Endodermal cell (in vitro differentiated cells): ENCODE results near the gene FNDC5. TPM values are rescaled to one million over a fixed set of nuclear protein-coding genes. Genes with fewer than 3 reads are reported as not detected.

Experiments used
- DNase-seq: peaks from one replicate; pipeline ENCODE4 v3.0.0-alpha.2; 2017
- H3K27ac ChIP-seq: 2 replicates; pipeline ENCODE4 v1.5.1; 2013; ENCODE audit warnings: mild to moderate bottlenecking, low read depth, low read length, moderate library complexity
- H3K27me3 ChIP-seq: 2 replicates; pipeline ENCODE4 v1.6.1; 2013; ENCODE audit warnings: mild to moderate bottlenecking, low read length, moderate library complexity; ENCODE audit not compliant: insufficient read depth, control insufficient read depth, poor library complexity, severe bottlenecking
- H3K36me3 ChIP-seq: 2 replicates; pipeline ENCODE4 v1.7.0; 2013; ENCODE audit warnings: mild to moderate bottlenecking, low read length, moderate library complexity; ENCODE audit not compliant: control insufficient read depth, insufficient read depth
- H3K4me1 ChIP-seq: one replicate; pipeline ENCODE4 v1.7.0; 2013; ENCODE audit warnings: low read length; ENCODE audit not compliant: control insufficient read depth, insufficient read depth
- H3K4me3 ChIP-seq: 2 replicates; pipeline ENCODE4 v1.5.1; 2013; ENCODE audit warnings: mild to moderate bottlenecking, low read length, moderate library complexity
- H3K9ac ChIP-seq: 2 replicates; pipeline ENCODE4 v1.6.1; 2013; ENCODE audit warnings: mild to moderate bottlenecking, low read length, moderate library complexity; ENCODE audit not compliant: poor library complexity, severe bottlenecking; ENCODE audit errors: extremely low read depth
- H3K9me3 ChIP-seq: 2 replicates; pipeline ENCODE4 v1.6.1; 2013; ENCODE audit warnings: mild to moderate bottlenecking, low read length, moderate library complexity; ENCODE audit not compliant: control insufficient read depth
- H3K27ac Mint-ChIP-seq: 2 replicates; pipeline ENCODE4 v1.8.0; 2020; ENCODE audit warnings: mixed read lengths
- H3K27me3 Mint-ChIP-seq: 2 replicates; pipeline ENCODE4 v1.8.0; 2021; ENCODE audit warnings: mild to moderate bottlenecking, mixed read lengths; ENCODE audit not compliant: insufficient read depth
- H3K36me3 Mint-ChIP-seq: 2 replicates; pipeline ENCODE4 v1.8.0; 2020; ENCODE audit warnings: low read depth, mixed read lengths
- H3K4me1 Mint-ChIP-seq: 2 replicates; pipeline ENCODE4 v1.8.0; 2020; ENCODE audit warnings: mixed read lengths
- H3K4me3 Mint-ChIP-seq: 2 replicates; pipeline ENCODE4 v1.8.0; 2020; ENCODE audit warnings: mild to moderate bottlenecking, moderate library complexity, mixed read lengths
- H3K9me3 Mint-ChIP-seq: 2 replicates; pipeline ENCODE4 v1.8.0; 2020; ENCODE audit warnings: mild to moderate bottlenecking, mixed read lengths
- CTCF ChIP-seq: fragments of 200-600 bp; sonication (generic); conservative IDR thresholded peaks from 2 replicates; pipeline ENCODE4 v1.5.0; 2021; ENCODE audit warnings: antibody characterized with exemption, mild to moderate bottlenecking
- WGBS, 2 experiments: methylation state at CpG; one replicate each; pipeline versions ENCODE4 v1.1.5 to v1.1.7; 2013; ENCODE audit warnings: missing lambda C conversion rate in 2 of 2, mixed read lengths in 1 of 2; ENCODE audit not compliant: insufficient coverage in 1 of 2, insufficient read length in 1 of 2; 5-methylcytosine and 5-hydroxymethylcytosine counted together
- total RNA-seq, 2 donors: library from RNA; stranded (reverse); fragmentation: NEBNext Ultra II Directional in 1 of 2; extraction: Animal tissue kit (Norgen Biotek cat#: 25700) in 1 of 2; gene quantifications; 2 replicates in 1 of 2; 3 replicates in 1 of 2; pipeline ENCODE4 v1.2.1, GENCODE V29; 2021

The FNDC5 gene
- total RNA-seq, 2 donors from 2014 or later: 6.0 to 7.2 TPM

- no peaks in the 10 kb centered on the region for H3K4me1 Mint-ChIP-seq
- no peaks in the 10 kb centered on the region for H3K9me3 ChIP-seq
- no peaks in the 10 kb centered on the region for H3K36me3 ChIP-seq
- H3K27me3 Mint-ChIP-seq: peaks cover 88% of the 10 kb centered on the region
- H3K27ac Mint-ChIP-seq: no peak overlapping the region
- TF ChIP-seq CTCF: no peak
- H3K27ac ChIP-seq: no peak overlapping the region
- peaks cover 67% of the 10 kb centered on the region for H3K27me3 ChIP-seq
- H3K9ac ChIP-seq: no peak overlapping the region
- no peak overlapping the region for H3K4me3 ChIP-seq
- H3K36me3 Mint-ChIP-seq: no peaks in the 10 kb centered on the region
- H3K4me3 Mint-ChIP-seq: no peak overlapping the region
- WGBS, 2 experiments: 79 to 84% methylated on average over 4 to 5 of the region's 5 CpGs
- peaks cover 6% of the 10 kb centered on the region for H3K9me3 Mint-ChIP-seq
- DNase-seq: no peak
- peaks cover 4% of the 10 kb centered on the region for H3K4me1 ChIP-seq
These were observed 25.7 kb upstream of the FNDC5 start for GRCh38 chr1:32896451-32896850.

GRCh38 chr1:32895325-32896215 is 24.9 kb upstream of the FNDC5 start:
- WGBS, 2 experiments: 91 to 94% methylated on average over 16 to 26 of the region's 26 CpGs
- peaks cover 6% of the 10 kb centered on the region for H3K9me3 Mint-ChIP-seq
- Histone ChIP-seq H3K27me3 (peaks cover 70% of the 10 kb centered on the region), H3K27ac (no peak overlapping the region), H3K4me3 (no peak overlapping the region), H3K36me3 (no peaks in the 10 kb centered on the region), H3K4me1 (peaks cover 2% of the 10 kb centered on the region), H3K9ac (no peak overlapping the region), H3K9me3 (no peaks in the 10 kb centered on the region)
- DNase-seq: no peak
- H3K4me1 Mint-ChIP-seq: no peaks in the 10 kb centered on the region
- no peak overlapping the region for H3K27ac Mint-ChIP-seq
- H3K4me3 Mint-ChIP-seq: no peak overlapping the region
- peaks cover 92% of the 10 kb centered on the region for H3K27me3 Mint-ChIP-seq
- no peak for TF ChIP-seq CTCF
- H3K36me3 Mint-ChIP-seq: no peaks in the 10 kb centered on the region

GRCh38 chr1:32894681-32895080 is 24.0 kb upstream of the FNDC5 start:
- 85 to 100% methylated on average over 1 to 6 of the region's 6 CpGs for WGBS, 2 experiments
- H3K27ac Mint-ChIP-seq: no peak overlapping the region
- H3K27ac ChIP-seq: no peak overlapping the region
- H3K36me3 ChIP-seq: no peaks in the 10 kb centered on the region
- no peaks in the 10 kb centered on the region for H3K4me1 Mint-ChIP-seq
- no peaks in the 10 kb centered on the region for H3K4me1 ChIP-seq
- H3K9me3 Mint-ChIP-seq: peaks cover 6% of the 10 kb centered on the region
- no peaks in the 10 kb centered on the region for H3K9me3 ChIP-seq
- no peak overlapping the region for H3K9ac ChIP-seq
- H3K27me3 Mint-ChIP-seq: peaks cover 92% of the 10 kb centered on the region
- H3K27me3 ChIP-seq: peaks cover 70% of the 10 kb centered on the region
- TF ChIP-seq CTCF: no peak
- no peaks in the 10 kb centered on the region for H3K36me3 Mint-ChIP-seq
- no peak overlapping the region for H3K4me3 Mint-ChIP-seq
- no peak overlapping the region for H3K4me3 ChIP-seq
- no peak for DNase-seq
